NOMO-1 (cell line): ENCODE results near the gene NYAP1.
"Not testable (repeated sequence)": the region's sequence is repeated elsewhere in the genome, so short reads cannot be mapped to it uniquely, and the experiment has no call there.

Experiments used
- DNase-seq, 2 experiments: peaks; one replicate each; lab custom pipeline; 2025; ENCODE audit not compliant: unreplicated experiment in 2 of 2; lab: John Stamatoyannopoulos, UW

NYAP1 gene

DNA sequence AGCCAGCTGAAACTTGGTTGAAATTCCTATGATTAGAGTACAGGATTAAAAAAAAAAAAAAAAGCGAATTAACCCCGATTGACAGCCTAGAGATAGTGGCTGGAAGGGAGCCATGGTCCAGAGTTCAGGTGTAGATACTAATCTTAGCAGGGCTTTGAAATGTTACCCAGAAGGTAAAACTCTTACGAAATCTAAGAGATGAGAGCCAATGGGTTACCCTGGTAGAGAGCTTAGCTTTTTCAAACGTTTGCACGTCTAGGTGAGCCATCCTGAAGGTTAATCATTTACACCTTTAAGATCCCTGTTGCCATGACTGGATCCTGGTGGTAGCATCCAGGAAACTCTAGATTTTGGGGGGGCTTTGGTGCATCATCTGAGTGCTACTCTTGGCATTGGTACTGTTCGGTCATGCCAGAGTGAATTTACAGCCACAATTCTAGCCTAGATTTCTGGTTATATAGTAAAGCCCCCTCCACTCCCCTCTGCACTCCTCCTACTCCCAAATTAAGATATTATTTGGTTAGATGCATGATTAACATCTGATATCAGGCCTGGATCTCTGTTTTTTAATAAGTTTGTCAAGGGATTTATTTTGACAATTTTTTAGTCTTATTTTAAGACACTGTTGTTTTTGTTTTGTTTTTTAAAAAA lies 56.5 kb downstream of the NYAP1 start:
- DNase-seq = no peak

DNA sequence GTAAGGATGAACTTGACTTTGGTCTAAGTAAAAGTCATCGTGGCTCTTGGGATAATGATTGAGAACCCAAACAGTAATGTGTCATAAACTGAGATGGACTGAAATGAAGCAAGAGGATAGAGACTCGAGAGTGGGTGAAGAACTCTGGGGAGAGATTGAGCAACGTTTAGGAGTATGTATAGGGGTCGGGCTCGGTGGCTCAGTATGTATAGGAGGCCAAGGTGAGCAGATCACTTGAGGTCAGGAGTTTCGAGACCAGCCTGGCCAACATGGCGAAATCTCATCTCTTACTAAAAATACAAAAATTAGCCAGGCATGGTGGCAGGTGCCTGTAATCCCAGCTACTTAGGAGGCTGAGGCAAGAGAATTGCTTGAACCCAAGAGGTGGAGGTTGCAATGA lies 57.6 kb downstream of the NYAP1 start:
- DNase-seq = not testable (repeated sequence)

DNA sequence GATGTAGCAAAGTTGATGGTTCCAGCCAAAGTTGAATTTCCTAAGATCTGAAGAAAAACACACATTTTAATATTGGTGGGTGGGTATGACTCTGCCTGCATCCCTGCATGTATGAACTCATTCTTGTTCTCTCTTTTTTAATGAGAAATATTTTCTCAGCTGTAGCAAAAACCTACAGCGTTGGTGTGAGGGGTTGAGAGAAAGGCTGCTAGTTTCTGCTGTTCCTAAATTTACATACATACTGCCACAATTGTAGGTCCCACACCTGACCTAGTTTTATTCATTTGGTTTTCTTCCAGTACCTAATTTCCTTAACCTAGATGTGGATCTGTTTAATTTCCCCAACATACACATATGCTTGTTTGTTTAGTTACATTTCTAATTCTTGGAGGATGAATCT lies 59.9 kb downstream of the NYAP1 start:
- no peak for DNase-seq

DNA sequence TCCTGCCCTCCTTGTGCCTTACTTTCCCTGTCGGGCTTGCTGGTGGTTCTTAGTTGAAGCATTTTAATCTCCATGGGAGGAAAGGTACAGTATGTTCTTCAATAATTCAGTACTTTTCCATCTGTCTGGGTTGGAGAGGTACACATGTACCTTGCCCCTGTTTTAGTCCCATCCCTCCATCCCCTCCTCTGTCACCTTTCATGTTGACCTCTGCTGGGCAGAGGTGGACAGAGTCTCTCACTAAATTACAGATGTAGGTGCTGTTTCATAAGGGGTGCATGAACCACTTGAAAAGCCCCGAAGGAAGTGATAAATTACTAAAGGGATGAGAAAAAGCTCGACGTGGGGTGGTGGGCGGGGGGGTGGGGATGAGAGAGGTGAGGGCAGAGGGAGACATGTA lies 60.7 kb downstream of the NYAP1 start:
- DNase-seq = no peak
